ENCODE data around the gene CDYL2.

The CDYL2 gene

DNA sequence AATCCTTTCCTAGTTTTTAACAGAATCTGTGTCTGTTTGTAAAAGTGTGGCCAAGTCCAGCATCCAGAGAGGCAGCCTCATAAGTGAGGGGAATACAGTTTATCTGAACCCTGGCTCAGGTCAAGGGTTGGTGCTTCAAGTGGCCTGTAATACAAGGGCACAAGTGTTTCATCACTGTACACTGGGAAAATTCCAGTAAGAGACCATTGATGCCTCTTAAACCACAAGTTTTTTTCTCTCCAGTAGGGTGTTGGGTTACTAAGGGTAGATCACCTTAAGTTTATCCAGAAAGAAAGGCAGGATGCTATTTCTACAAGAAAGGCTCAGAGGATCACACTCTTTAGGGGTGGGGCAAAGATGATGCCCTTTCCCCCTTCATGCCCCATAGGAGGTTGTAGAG is 96.7 kb downstream of the CDYL2 start:
- no peak for DNase-seq (ENCODE audit: low read depth)

DNA sequence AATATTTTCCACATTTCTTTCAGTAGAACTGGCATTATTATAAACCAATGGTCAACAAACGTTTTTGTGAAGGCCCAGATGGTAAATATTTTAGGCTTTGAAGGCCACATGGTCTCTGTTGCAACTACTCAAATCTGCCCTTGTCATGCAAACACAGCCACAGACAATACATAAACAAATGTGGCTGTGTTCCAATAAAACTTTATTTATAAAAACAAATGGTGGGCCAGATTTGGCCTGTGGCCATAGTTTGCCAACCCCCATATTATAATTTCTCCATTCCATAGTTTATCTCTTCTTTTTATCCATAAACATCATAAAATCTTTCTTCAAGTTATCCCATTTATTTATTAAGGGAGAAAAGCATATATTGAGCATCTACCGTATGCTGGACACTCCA is 98.8 kb downstream of the CDYL2 start:
- no peak for DNase-seq (ENCODE audit: low read depth)

DNA sequence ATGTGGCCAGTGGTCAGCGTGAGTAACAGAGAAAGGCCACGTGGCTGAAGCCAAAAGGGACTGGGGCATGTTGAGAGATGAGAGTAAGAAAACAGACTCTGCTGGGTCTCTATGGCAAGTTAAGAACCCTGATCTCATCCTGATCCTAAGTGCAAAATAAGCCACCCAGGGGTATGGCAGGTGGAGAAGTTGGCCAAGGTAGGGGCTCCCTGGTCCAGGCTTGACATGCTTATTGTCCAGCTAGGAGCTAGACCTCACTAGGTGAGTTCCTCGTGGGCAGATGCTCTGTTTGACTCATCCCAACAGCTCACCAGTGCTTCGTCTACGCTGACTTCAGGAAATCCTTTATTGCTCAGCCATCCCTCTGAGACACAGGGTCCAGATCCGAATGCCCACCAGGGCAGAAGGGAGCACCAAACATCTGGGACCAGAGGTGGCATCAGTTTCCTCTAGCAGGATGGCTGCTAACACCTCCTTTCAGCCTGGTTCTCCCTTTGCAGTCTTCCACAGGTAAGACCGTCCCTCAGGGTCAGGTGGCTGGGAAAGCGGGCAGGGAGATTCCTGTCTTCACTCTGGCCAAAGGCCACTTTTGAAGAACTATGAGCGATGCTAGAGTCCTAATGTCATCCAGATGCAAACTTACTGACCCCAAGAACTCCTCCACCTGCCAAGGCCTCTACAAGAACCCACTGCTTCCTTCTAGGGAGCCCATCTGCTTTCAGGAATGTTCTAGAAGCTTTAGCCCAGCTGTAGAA is 99.5 kb downstream of the CDYL2 start:
- DNase-seq (ENCODE audit: low read depth), result no peak

DNA sequence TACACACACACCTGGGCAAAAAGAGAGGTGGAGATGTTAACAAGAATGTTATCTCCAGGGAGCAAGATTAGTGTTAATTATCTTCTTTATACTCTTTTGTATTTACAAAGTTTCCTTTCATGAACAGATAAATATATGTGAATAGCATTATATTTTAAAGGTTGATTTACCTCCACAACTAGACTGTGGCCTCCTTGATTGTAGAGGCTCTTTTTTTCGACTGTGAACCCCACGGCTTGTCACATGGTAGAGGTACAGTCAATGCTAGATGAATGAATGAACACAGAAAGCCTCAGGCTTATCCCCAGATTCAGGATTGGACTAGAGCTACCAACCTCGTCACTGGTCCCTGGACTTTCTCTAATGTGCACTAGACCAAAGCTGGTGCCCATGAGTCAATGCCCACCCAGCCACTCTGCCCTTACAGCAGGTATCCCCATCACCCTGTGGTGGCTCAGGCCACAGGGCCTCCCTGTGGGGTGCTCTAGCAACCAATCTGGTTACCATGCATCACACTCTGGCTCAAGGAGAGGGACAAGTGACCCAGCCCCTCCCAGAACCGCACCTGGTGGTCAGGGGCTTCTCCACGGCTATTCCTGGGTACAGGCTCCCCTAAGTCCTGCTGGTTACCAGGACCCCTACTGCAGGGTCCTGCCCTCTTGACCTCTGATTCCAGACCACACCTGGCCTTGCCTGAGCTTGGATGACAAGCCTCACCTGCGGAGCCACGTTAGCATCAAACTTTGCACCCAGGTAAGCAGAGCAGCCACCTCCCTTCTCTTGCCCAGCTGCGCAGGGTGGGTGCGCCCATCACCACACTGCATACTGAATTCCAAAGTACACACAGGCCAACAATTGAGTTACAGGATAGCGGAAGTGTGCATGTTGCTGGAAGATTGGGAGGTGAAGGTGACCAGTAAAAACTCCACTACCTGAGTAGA is 101.0 kb downstream of the CDYL2 start:
- DNase-seq (ENCODE audit: low read depth), result no peak

DNA sequence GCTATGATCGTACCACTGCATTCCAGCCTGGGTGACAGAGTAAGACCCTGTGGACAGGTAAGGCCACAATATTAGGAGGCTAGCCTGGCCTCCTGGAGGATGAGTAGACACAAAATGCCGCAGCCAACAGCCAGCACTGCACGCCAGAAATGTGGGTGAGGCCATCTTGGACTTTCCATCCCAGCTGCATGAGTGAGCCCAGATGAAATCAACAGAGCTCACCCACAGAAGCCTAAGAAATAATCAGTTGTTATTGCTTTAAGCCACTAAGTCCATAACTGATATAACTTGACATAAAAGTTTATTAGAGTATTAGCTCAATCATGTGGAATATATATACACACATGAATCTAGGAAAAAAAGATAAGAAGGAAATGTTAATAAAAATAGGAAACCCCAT is 101.7 kb downstream of the CDYL2 start:
- DNase-seq (ENCODE audit: low read depth), result no peak

DNA sequence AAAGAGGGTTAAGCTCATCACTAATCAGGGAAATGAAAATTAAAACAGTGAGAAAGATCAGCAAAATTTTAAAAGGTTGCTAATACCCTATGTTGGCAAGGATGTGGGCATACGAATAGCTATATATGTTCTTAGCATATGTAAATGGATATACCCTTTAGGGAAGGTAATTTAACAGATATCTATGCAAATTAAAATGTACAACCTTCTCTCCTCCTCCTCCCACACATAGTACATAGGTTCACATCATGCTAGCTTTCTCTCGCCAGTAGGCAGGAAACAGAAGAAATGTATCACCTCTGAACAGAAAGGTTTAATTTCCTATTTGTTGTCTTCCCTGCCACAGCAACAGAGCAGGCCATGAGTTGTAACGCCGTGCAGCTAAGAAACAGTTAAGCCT is 103.8 kb downstream of the CDYL2 start:
- no peak for DNase-seq (ENCODE audit: low read depth)

DNA sequence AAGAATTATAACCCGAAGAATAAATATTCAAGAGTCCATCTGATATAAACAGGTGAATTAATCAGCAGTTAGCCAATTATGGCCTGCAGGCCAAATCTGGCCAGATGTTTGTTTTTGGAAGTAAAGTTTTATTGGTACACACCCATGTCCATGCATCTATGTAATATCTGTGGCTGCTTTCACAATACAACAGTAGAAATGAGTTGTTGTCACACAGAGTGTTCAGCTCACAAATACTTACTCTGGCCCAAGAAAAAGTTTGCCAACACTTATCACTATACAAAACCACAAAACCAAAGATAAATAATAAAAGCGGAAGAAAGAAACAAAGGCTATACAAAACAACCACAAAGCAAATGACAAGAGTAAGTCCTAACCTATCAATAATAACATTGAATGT is 109.4 kb downstream of the CDYL2 start:
- DNase-seq (ENCODE audit: low read depth), result no peak

DNA sequence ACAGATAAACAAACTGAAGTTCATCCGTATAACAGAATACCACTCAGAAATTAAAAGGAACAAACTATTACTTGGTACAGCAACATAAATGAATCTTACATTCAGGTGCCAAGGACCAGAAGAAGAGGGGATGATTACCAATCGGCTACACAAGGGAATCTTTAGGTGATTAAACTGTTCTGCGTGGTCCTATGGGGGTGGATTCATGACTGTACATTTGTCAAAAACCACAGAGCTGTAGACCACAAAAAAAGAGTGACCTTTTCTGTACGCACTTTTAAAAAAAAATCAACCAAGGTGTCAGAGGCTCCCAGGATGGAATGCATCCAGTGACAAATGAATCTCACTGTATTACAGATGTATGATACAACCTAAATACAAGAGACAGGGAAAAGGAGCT is 110.8 kb downstream of the CDYL2 start:
- DNase-seq (ENCODE audit: low read depth), result no peak

DNA sequence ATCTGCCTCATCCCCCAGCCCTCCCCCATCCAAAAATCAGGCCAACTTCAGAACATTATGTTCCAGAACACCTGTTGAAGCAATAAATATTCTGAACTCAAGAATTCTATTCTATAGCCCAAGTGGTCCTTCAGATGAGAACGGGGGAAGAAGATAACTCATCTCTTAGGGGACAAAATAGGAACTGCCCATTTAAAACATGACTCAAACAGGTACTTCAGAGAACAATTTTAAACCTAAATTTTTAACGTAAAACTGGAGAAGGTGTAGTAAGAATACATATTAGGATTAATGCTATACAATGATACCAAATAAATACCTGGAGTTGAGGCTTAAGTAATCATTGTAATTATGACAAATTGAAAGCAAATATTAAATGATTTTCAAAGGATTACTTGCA is 112.1 kb downstream of the CDYL2 start:
- no peak for DNase-seq (ENCODE audit: low read depth)

DNA sequence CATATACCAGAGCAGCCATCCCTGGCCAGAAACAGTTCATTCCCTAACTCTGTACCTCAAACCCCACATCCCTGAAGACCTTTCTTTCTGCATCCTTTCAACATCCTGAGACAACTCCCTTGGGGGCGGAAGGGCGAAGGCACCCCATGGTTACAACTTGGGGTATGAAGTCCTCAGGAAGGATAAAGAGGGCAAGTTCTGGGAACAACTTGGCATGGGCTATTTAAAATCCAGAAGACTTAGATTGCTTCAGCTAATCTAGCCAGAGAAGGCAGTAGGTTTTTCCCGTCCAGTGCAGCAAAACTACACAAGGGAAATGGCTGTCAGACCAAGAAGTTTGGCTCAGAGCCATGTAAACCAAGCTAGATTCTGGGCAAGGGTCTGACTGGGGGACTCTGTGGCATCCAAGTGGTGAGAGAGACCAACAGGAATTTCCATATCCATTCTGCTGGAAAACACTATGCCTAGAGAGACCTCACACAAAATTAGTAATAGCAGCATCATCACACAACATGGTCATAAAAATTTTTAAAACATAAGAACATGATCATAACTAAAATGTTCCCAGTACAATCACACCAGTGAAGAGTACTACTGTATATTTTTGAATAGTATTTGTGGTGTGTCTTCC is 113.2 kb downstream of the CDYL2 start:
- DNase-seq (ENCODE audit: low read depth), result no peak

DNA sequence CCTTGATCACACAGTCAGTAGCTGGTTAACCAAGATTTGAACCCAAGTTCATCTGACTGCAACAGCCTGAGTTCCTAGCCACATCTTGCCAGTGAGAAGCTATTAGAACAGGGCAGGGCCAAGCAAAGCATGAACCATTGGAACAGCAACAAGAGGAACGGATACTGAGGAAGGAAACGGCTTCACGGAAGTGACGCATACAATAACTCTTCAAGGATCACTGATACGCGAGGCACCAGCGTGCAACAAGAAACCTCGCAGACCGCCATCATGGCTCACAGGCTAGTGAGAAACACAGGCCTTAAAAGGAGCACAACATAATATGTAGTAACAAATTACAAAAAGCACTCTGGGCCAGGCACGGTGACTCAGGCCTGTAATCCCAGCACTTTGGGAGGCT is 114.9 kb downstream of the CDYL2 start:
- no peak for DNase-seq (ENCODE audit: low read depth)

DNA sequence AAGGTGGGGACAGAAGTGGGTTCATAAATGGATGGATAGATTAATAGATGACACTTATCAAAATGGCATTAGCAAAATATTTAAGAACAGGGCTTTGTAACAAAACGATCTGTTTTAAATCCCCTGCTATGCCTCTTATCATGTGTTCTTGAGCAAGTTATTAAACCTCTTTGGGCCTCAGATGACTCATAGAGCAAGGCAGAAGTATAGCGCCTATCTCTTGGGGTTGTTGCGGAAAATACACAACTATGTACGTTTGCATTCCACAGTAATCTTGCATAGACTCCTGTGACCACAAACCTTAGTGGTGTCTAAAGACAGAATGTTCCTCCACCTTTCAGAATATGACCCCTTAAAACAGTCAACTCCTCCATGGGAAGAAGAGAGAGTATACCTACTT is 116.8 kb downstream of the CDYL2 start:
- peak; percentile 58 for DNase-seq (ENCODE audit: low read depth)

DNA sequence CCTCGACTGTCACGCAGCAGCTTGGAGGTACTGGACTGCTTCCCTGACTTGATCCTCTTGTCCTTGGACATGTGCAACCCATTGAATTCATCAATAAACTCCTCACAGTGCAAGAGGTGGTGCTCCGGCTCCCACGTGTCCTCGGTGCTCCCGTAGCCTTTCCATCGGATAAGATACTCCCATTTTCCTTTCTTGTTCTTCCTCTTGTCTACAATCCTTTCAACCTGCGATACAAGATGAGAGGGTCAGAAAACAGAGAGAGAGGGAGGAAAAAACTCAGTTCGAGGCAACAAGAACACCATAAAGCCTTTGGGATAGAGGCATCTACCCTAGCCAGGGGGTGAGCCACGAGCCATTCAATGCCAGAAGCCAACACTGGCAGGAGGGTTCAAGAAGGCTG is 119.5 kb downstream of the CDYL2 start:
- no peak for DNase-seq (ENCODE audit: low read depth)

DNA sequence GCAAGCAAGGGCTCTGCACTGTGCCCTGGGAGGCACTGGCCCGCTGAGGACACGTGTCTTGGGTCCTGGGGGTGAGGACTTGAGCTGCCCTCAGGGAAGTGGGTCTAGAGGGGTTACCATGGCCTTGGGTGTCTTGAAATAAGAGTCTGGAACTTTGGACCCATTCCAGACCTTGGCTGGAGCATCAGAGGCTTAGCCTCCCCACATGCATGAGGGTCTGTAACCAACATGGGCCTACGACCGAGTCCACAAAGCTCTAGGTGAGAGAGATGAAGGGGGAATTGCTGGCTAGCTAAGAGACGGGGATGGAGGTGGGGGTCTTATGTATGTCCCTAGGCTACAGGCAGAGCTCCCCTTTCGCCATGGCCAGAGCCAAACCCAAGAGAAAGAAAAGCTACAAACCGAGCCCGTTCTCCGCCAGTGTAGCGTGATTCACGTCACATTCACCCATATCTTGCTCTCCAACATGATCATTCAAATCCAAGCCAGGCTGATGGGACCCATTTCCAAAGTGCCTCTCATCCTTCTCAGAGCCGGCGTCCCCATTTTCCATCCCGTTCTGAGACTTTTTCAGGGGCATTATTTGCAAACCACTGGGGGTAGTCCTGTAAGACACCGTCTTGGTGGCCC is 120.1 kb downstream of the CDYL2 start:
- no peak for DNase-seq (ENCODE audit: low read depth)

DNA sequence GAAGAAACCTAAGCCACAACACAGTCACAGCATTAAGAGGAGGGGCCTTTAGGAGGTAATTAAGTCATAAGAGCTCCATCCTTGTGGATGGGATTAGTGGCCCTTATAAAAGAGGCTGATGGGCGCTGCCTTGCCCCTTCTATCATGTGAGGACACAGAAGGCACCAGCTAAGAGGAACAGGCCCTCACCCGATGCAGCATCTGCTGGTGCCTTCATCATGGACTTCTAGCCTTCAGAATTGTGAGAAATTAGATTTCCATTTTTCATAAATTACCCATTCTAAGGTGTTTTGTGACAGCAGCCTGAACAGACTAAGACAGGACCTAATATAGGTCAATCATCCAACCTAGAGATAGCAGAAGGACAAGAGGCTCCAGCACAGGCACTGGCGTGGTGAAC is 120.8 kb downstream of the CDYL2 start:
- DNase-seq (ENCODE audit: low read depth), result no peak

DNA sequence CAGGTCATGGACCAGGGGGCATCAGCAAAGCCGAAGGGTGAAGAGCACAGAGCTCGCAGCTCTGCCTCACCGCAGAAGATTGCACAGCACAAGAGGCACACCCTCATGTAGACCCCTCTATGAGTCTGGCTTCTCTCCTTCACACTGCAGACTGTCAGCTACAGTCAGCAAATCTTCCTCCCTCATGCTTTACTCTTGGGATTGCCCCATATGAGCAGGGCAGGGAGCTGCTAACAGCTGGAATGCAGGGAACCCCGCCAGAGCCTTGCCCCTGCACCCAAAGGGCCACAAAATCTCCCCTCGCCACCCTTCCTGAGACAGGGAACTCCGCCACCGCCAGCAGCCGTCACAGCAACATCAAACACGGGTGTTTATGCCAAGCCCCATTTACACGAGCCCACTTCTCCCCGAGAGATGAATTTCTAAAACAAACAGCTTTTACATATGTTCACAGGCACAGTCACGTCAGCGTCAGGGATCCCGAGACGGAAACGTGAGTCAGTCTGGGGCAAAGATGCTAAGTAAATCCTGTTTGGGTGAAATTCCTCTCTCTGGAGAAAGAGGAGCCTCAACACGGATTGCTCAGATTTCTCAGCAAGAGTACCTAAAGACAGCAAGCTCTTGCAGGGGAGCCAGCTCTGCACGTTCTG is 121.9 kb downstream of the CDYL2 start:
- DNase-seq (ENCODE audit: low read depth), result peak; percentile 62

DNA sequence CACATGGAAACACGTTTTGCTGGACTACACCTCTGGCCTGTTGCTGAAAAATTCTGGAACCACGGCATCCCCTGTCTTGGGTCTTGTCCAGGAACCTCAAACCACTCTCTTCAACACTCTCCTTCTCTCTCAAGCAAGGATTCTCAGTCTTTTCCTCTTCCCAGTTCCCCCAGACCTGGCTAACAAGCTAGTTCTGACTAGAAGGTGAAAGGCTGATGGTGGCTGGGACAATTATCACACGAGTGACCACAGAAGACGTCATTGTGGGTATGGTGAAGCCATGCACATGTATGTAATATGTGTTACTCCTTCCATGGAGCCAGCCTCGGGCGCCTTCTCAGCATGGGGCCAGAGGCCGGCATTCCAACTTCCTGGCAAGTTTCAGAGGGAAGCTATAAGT is 123.0 kb downstream of the CDYL2 start:
- DNase-seq (ENCODE audit: low read depth), result no peak

DNA sequence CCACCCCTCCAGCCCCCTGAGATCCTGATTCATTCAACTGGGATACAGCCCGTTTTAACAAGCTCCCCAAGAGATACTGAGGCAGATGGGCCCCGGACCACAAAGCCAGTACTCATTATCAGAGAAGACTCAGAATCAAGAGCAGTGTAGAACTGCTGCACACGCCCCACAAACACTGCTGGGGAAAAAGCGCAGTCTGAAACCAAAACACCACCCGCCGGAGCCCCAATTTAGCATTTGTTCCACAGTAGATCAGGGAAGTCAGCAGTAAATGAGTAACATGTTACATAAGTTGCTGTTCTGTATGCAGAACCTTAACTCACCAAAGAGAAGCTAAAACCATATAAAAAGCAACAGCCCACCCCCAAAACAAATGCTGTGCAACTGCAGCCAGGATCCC is 123.6 kb downstream of the CDYL2 start:
- no peak for DNase-seq (ENCODE audit: low read depth)

DNA sequence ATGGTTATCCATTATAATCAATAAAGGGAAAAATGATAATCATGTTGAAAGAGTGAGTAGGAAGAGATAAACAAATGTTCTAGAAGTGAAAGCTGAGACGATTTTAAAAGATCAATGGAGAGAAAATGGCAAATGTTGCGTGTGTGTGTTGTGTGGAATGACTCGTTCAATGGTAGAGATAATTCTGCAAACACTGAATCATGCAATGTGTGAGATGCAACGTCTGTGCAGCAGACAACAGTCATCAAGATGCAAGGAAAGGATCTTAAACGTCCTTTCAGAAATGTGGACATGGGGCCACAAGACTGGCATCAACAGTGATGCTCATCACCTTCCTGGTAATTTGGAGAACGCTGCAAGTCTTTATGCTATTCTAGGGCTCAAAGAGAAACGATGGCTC is 124.4 kb downstream of the CDYL2 start:
- DNase-seq (ENCODE audit: low read depth), result peak; percentile 2

DNA sequence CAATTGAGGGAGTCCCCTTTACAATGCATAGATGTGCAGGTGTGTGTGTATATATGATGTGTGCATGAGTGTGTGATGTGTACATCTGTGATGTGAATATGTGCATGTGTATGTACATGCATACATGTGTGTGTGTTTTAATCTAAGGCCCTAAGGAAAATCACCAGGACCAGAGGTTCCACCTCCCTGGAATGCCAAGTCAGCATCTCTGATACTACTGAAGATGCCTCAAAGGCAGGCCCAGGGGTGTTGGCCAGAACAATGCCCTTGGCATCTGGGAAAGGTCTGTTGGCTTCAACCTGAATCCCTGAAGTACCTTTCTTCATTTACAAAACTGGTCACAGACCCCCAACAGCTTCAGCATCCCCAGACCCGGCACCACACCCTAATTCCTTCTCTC is 129.5 kb downstream of the CDYL2 start:
- no peak for DNase-seq (ENCODE audit: low read depth)

DNA sequence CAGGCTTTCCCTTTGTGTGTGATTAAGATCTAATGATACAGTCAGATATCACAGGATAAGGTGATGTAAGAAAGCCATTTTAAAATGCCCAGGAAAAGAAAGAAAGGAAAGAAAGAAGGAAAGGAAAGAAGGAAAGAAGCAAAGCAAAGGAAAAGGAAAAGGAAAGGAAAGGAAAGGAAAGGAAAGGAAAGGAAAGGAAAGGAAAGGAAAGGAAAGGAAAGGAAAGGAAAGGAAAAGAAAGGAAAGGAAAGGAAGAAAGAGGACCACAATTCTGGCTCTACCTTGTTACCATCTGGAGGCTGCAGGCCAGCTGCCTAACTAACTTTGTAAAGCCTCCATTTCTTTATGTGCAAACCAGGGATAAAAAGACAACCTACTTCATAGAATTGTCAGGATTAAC is 132.0 kb downstream of the CDYL2 start:
- DNase-seq (ENCODE audit: low read depth), result no peak

DNA sequence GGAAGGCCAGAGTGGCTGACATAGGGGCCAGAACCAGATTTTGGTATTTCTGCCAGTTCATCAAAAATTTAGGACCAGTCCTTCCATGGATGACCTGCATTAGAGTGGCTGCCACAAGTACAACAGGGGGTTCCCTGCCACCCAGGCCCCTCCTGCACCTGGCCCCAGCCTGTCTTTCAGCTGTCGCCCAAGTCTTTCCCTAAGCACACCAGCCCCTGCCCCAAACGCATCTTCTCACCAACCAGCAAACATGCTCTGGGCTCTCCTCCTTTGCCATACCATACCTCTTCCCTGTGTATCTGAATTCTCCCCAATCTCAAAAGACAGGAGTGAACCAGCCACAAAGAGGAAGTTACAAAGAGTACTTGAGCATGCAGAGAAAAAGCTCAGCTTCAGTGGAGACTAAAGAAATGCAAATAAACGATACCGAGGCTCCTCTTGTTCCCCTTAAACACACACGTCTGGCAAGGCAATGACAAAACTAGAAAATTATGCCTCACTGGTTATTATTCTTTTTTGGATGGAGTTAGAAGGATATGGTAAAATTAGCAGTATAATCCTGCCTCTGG is 133.0 kb downstream of the CDYL2 start:
- DNase-seq (ENCODE audit: low read depth), result no peak

Data from amniotic epithelial cell (primary cell).